ENCODE data around the gene PCBP3. TPM values are rescaled to one million over a fixed set of nuclear protein-coding genes. Genes with fewer than 3 reads are reported as not detected.
"Not testable (repeated sequence)": the region's sequence is repeated elsewhere in the genome, so short reads cannot be mapped to it uniquely, and the experiment has no call there.

Gene PCBP3
- total RNA-seq, 1 experiment from 2014 or later, result not detected

GRCh38 chr21:45635271-45636151 lies 8.0 kb upstream of the PCBP3 start:
- no peak for DNase-seq (ENCODE audit: low spot score)

- DNase-seq (ENCODE audit: low spot score), result no peak
These were observed 7.1 kb upstream of the PCBP3 start for GRCh38 chr21:45636459-45636858.

GRCh38 chr21:45636951-45637646 lies 6.4 kb upstream of the PCBP3 start:
- DNase-seq (ENCODE audit: low spot score), result no peak

GRCh38 chr21:45637883-45638282 lies 5.6 kb upstream of the PCBP3 start:
- DNase-seq (ENCODE audit: low spot score), result no peak

GRCh38 chr21:45638707-45639106 lies 4.8 kb upstream of the PCBP3 start:
- DNase-seq (ENCODE audit: low spot score), result no peak

- no peak for DNase-seq (ENCODE audit: low spot score)
These were observed 4.1 kb upstream of the PCBP3 start for GRCh38 chr21:45639206-45640000.

GRCh38 chr21:45640001-45640887 lies 3.3 kb upstream of the PCBP3 start:
- no peak for DNase-seq (ENCODE audit: low spot score)

GRCh38 chr21:45640888-45641479 lies 2.5 kb upstream of the PCBP3 start:
- no peak for DNase-seq (ENCODE audit: low spot score)

GRCh38 chr21:45641480-45642035 lies 2.0 kb upstream of the PCBP3 start:
- no peak for DNase-seq (ENCODE audit: low spot score)

- DNase-seq (ENCODE audit: low spot score), result no peak
These were observed 1.3 kb upstream of the PCBP3 start for GRCh38 chr21:45642122-45642813.

GRCh38 chr21:45644041-45644906 lies 749 bp downstream of the PCBP3 start:
- DNase-seq (ENCODE audit: low spot score), result no peak

GRCh38 chr21:45651921-45652320 lies 8.4 kb downstream of the PCBP3 start:
- DNase-seq (ENCODE audit: low spot score), result no peak

- no peak for DNase-seq (ENCODE audit: low spot score)
These were observed 11.6 kb downstream of the PCBP3 start for GRCh38 chr21:45655124-45655523.

GRCh38 chr21:45656114-45656513 lies 12.6 kb downstream of the PCBP3 start:
- not testable (repeated sequence) for DNase-seq (ENCODE audit: low spot score)

- not testable (repeated sequence) for DNase-seq (ENCODE audit: low spot score)
These were observed 18.5 kb downstream of the PCBP3 start for GRCh38 chr21:45661913-45662622.

GRCh38 chr21:45662623-45663245 lies 19.2 kb downstream of the PCBP3 start:
- not testable (repeated sequence) for DNase-seq (ENCODE audit: low spot score)

- DNase-seq (ENCODE audit: low spot score), result no peak
These were observed 25.9 kb downstream of the PCBP3 start for GRCh38 chr21:45669382-45669781.

- no peak for DNase-seq (ENCODE audit: low spot score)
These were observed 27.2 kb downstream of the PCBP3 start for GRCh38 chr21:45670731-45671130.
